K562 (cell line): ENCODE measurements around the gene ADAP1. TPM values are rescaled to one million over a fixed set of nuclear protein-coding genes. Genes with fewer than 3 reads are reported as not detected.

Source experiments
- CBX8 ChIP-seq: fragments of 200-600 bp; sonication (generic); IDR thresholded peaks from 2 replicates; pipeline ENCODE4 v1.6.1; 2012; ENCODE audit warnings: borderline replicate concordance, mixed run types, low read depth, mild to moderate bottlenecking, moderate library complexity, mixed read lengths, low read length, control low read depth, inconsistent platforms; ENCODE audit not compliant: poor library complexity, severe bottlenecking; ENCODE audit errors: extremely low read depth
- ETV6 ChIP-seq, 3 experiments: fragments of 150-350 bp in 1 of 3; sonication (generic) in 1 of 3; formaldehyde crosslinking in 1 of 3; IDR thresholded peaks; 2 replicates each; pipeline versions ENCODE4 v1.6.1 to v1.8.0; 2014 to 2022; ENCODE audit warnings: borderline replicate concordance in 2 of 3, low read depth in 2 of 3, antibody characterized with exemption in 1 of 3, low read length in 1 of 3, mild to moderate bottlenecking in 1 of 3, missing genetic modification reagents in 1 of 3
- GABPB1 ChIP-seq: sonication (generic); formaldehyde crosslinking; IDR thresholded peaks from 2 replicates; pipeline ENCODE4 v1.8.0; 2022; ENCODE audit warnings: mild to moderate bottlenecking, missing genetic modification reagents
- HIVEP1 ChIP-seq: fragments of 250-450 bp; sonication (Bioruptor Pico); IDR thresholded peaks from 2 replicates; pipeline ENCODE4 v1.4.0; 2020; ENCODE audit warnings: mild to moderate bottlenecking
- MYC ChIP-seq, 2 experiments: fragments of 250-450 bp in 1 of 2; sonication (Bioruptor Pico) in 1 of 2; IDR thresholded peaks; 2 replicates each; pipeline versions ENCODE4 v1.5.1 to v1.6.1; 2012 to 2021; ENCODE audit warnings: low read depth in 2 of 2, borderline replicate concordance in 1 of 2, improper control_type of control experiment in 1 of 2, low read length in 1 of 2, mild to moderate bottlenecking in 1 of 2, moderate library complexity in 1 of 2
- ZC3H4 ChIP-seq: sonication (generic); formaldehyde crosslinking; IDR thresholded peaks from 2 replicates; pipeline ENCODE4 v1.9.0; 2021; ENCODE audit warnings: missing genetic modification reagents, borderline replicate concordance
- ZNF140 ChIP-seq: fragments of 250-450 bp; sonication (Bioruptor Pico); IDR thresholded peaks from 2 replicates; pipeline ENCODE4 v1.8.0; 2021; ENCODE audit warnings: moderate library complexity, mild to moderate bottlenecking, inconsistent platforms
- ZNF23 ChIP-seq: fragments of 250-450 bp; sonication (Bioruptor Pico); IDR thresholded peaks from 2 replicates; pipeline ENCODE4 v1.4.0; 2020; ENCODE audit warnings: mild to moderate bottlenecking
- ZNF24 ChIP-seq: fragments of 450-650 bp; IDR thresholded peaks from 2 replicates; pipeline ENCODE4 v1.6.1; 2016
- polyA plus RNA-seq, 8 experiments: library from polyadenylated mRNA; depleted of rRNA in 4 of 8; stranded (reverse) in 5 of 8; unstranded in 3 of 8; fragments of >200 nt; fragmentation: Nextera tagmentation in 2 of 8; fragmentation: Illumina TruSeq in 1 of 8; extraction: Ambion mirVana in 2 of 8; extraction: Trizol in 1 of 8; gene quantifications; 2 replicates each; pipeline versions ENCODE4 v1.2.1 to v1.2.3, GENCODE V29; 2011 to 2014; ENCODE audit warnings: inconsistent platforms in 1 of 8, missing spikeins in 1 of 8
- total RNA-seq, 7 experiments: library from RNA; depleted of rRNA in 6 of 7; stranded (reverse); fragments of >200 nt in 6 of 7; fragmentation: Illumina TruSeq in 2 of 7; extraction: Trizol in 2 of 7; gene quantifications; 2 replicates each; pipeline versions ENCODE4 v1.2.1 to v1.2.3, GENCODE V29; 2011 to 2021; ENCODE audit warnings: low replicate concordance in 1 of 7
- TF ChIP-seq, protein P1 (sequence below): fragments of 450-650 bp; IDR thresholded peaks from 2 replicates; pipeline ENCODE4 v1.6.1; 2017; ENCODE audit warnings: antibody characterized with exemption, mild to moderate bottlenecking
- TF ChIP-seq, protein P2 (sequence below): IDR thresholded peaks from 2 replicates; pipeline ENCODE4 v1.6.1; 2012; ENCODE audit warnings: low read depth, low read length, improper control_type of control experiment, borderline replicate concordance
- TF ChIP-seq, protein P3 (sequence below), 3 experiments: fragments of 200-800 bp in 1 of 3; fragments of 250-450 bp in 1 of 3; fragments of 450-650 bp in 1 of 3; sonication (Bioruptor Pico) in 1 of 3; sonication (Bioruptor generic) in 1 of 3; formaldehyde crosslinking in 1 of 3; IDR thresholded peaks; 2 replicates each; pipeline versions ENCODE4 v1.6.1 to v1.8.0; 2016 to 2022; ENCODE audit warnings: mild to moderate bottlenecking in 2 of 3, missing genetic modification characterization in 2 of 3, missing compliant biosample characterization in 1 of 3, moderate library complexity in 1 of 3

The ADAP1 gene
- total and polyA plus RNA-seq, 9 of the 15 experiments (the other 6 are each of a cell fraction or from before 2014, with no cell fraction given), result 0.27 to 1.4 (median 0.52) TPM; not detected in 3

DNA sequence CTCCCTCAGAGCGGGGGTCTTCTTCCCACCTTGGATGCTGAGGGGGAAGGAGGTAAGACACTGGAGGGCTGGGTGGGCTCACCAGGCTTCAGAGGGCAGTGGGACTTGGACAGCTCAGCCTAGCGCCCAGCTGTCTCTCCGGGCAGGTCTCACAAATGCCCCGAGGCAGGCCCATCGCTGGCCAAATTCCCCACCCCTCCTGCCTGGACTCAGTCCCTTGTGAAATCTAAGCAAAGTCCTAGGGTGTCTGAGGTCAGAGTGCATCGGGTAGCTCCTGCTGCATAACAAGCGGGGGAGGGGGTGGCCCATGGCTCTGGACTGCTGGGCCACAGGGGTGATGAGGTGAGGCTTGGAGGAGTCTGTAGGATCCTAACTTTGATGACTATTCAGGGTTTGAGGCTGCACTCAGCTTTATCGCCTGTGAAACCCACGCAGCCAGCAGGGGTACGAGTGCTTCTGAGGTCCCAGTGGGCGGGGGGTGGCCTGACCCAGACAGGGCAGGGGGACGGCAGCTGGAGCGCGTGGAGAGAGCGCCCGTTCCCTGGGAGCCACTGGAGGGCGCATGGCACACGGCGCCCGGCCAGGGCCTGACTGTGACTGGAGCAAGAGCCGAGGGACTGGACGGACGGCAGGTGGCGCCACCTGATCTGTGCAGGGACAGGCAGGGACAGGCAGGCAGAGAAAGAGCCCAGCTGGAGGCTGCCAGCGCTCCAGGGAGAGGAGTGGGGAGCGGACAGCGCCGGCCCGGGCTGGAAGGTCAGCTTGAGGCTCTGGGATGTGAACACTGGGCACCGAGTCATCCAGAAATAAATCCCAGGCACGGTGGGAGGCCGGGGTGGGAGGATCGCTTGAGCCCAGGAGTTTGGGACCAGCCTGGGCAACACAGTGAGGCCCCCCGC is 38.5 kb upstream of the ADAP1 start (continued):
- TF ChIP-seq, protein P1, sequence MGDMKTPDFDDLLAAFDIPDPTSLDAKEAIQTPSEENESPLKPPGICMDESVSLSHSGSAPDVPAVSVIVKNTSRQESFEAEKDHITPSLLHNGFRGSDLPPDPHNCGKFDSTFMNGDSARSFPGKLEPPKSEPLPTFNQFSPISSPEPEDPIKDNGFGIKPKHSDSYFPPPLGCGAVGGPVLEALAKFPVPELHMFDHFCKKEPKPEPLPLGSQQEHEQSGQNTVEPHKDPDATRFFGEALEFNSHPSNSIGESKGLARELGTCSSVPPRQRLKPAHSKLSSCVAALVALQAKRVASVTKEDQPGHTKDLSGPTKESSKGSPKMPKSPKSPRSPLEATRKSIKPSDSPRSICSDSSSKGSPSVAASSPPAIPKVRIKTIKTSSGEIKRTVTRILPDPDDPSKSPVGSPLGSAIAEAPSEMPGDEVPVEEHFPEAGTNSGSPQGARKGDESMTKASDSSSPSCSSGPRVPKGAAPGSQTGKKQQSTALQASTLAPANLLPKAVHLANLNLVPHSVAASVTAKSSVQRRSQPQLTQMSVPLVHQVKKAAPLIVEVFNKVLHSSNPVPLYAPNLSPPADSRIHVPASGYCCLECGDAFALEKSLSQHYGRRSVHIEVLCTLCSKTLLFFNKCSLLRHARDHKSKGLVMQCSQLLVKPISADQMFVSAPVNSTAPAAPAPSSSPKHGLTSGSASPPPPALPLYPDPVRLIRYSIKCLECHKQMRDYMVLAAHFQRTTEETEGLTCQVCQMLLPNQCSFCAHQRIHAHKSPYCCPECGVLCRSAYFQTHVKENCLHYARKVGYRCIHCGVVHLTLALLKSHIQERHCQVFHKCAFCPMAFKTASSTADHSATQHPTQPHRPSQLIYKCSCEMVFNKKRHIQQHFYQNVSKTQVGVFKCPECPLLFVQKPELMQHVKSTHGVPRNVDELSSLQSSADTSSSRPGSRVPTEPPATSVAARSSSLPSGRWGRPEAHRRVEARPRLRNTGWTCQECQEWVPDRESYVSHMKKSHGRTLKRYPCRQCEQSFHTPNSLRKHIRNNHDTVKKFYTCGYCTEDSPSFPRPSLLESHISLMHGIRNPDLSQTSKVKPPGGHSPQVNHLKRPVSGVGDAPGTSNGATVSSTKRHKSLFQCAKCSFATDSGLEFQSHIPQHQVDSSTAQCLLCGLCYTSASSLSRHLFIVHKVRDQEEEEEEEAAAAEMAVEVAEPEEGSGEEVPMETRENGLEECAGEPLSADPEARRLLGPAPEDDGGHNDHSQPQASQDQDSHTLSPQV, result no peak
- peak; percentile 84 for TF ChIP-seq MYC (IDR thresholded peaks at IDR 0.05; ENCODE audit: low read depth, low read length)
- TF ChIP-seq MYC (CRISPR knock-in tag; IDR thresholded peaks at IDR 0.05; ENCODE audit: borderline replicate concordance, low read depth), result no peak
- TF ChIP-seq ZC3H4, result no peak
- peak; percentile 81 for TF ChIP-seq GABPB1 (CRISPR knock-in tag)
- TF ChIP-seq ETV6 (IDR thresholded peaks at IDR 0.05; ENCODE audit: borderline replicate concordance in 1 of 2, low read depth in 2 of 2, low read length in 1 of 2), result peak in 1 of 2 experiments; percentile 41; a peak in 1 of 4 replicates
- no peak for TF ChIP-seq ETV6 (CRISPR knock-in tag; IDR thresholded peaks at IDR 0.05; ENCODE audit: borderline replicate concordance)
- TF ChIP-seq, protein P2, sequence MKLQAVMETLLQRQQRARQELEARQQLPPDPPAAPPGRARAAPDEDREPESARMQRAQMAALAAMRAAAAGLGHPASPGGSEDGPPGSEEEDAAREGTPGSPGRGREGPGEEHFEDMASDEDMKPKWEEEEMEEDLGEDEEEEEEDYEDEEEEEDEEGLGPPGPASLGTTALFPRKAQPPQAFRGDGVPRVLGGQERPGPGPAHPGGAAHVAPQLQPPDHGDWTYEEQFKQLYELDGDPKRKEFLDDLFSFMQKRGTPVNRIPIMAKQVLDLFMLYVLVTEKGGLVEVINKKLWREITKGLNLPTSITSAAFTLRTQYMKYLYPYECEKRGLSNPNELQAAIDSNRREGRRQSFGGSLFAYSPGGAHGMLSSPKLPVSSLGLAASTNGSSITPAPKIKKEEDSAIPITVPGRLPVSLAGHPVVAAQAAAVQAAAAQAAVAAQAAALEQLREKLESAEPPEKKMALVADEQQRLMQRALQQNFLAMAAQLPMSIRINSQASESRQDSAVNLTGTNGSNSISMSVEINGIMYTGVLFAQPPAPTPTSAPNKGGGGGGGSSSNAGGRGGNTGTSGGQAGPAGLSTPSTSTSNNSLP, result no peak
- TF ChIP-seq CBX8, result no peak
- TF ChIP-seq ZNF140 (CRISPR knock-in tag), result no peak
- TF ChIP-seq ZNF24, result peak; percentile 20; the same call in 1 of the 2 replicates
- TF ChIP-seq ZNF23 (CRISPR knock-in tag), result no peak
- TF ChIP-seq HIVEP1 (CRISPR knock-in tag), result no peak
- TF ChIP-seq, protein P3, sequence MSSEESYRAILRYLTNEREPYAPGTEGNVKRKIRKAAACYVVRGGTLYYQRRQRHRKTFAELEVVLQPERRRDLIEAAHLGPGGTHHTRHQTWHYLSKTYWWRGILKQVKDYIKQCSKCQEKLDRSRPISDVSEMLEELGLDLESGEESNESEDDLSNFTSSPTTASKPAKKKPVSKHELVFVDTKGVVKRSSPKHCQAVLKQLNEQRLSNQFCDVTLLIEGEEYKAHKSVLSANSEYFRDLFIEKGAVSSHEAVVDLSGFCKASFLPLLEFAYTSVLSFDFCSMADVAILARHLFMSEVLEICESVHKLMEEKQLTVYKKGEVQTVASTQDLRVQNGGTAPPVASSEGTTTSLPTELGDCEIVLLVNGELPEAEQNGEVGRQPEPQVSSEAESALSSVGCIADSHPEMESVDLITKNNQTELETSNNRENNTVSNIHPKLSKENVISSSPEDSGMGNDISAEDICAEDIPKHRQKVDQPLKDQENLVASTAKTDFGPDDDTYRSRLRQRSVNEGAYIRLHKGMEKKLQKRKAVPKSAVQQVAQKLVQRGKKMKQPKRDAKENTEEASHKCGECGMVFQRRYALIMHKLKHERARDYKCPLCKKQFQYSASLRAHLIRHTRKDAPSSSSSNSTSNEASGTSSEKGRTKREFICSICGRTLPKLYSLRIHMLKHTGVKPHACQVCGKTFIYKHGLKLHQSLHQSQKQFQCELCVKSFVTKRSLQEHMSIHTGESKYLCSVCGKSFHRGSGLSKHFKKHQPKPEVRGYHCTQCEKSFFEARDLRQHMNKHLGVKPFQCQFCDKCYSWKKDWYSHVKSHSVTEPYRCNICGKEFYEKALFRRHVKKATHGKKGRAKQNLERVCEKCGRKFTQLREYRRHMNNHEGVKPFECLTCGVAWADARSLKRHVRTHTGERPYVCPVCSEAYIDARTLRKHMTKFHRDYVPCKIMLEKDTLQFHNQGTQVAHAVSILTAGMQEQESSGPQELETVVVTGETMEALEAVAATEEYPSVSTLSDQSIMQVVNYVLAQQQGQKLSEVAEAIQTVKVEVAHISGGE (CRISPR knock-in tag; IDR thresholded peaks at IDR 0.05), result no peak
